Mesothelial cell of epicardium (in vitro differentiated cells): Measurements from ENCODE around the gene SH2D7. TPM values are rescaled to one million over a fixed set of nuclear protein-coding genes. Genes with fewer than 3 reads are reported as not detected.

Experiments
- DNase-seq, 2 experiments: peaks; one replicate each; pipeline ENCODE4 v3.0.0; 2021; ENCODE audit warnings: low spot score in 2 of 2; ENCODE audit not compliant: unreplicated experiment in 2 of 2
- H3K27ac Mint-ChIP-seq: 2 replicates; pipeline ENCODE4 v1.8.0; 2021; ENCODE audit warnings: mixed read lengths
- H3K27me3 Mint-ChIP-seq: 2 replicates; pipeline ENCODE4 v1.8.0; 2021; ENCODE audit warnings: low read depth, mixed read lengths
- H3K36me3 Mint-ChIP-seq: 2 replicates; pipeline ENCODE4 v1.8.0; 2021; ENCODE audit warnings: mixed read lengths
- H3K4me1 Mint-ChIP-seq: 2 replicates; pipeline ENCODE4 v1.8.0; 2021; ENCODE audit warnings: mixed read lengths
- H3K4me3 Mint-ChIP-seq: 2 replicates; pipeline ENCODE4 v1.8.0; 2021; ENCODE audit warnings: mild to moderate bottlenecking, moderate library complexity, mixed read lengths
- H3K9me3 Mint-ChIP-seq: 2 replicates; pipeline ENCODE4 v1.8.0; 2021; ENCODE audit warnings: mixed read lengths
- total RNA-seq: library from RNA; stranded (reverse); gene quantifications from 3 replicates; pipeline ENCODE4 v1.2.1, GENCODE V29; 2021
- TF ChIP-seq, protein P1 (sequence below): fragments of 200-600 bp; sonication (generic); IDR thresholded peaks from one replicate; pipeline ENCODE4 v1.5.0; 2021; ENCODE audit warnings: antibody characterized with exemption; ENCODE audit not compliant: unreplicated experiment

SH2D7 gene
- total RNA-seq, 1 donor from 2014 or later: not detected

DNA sequence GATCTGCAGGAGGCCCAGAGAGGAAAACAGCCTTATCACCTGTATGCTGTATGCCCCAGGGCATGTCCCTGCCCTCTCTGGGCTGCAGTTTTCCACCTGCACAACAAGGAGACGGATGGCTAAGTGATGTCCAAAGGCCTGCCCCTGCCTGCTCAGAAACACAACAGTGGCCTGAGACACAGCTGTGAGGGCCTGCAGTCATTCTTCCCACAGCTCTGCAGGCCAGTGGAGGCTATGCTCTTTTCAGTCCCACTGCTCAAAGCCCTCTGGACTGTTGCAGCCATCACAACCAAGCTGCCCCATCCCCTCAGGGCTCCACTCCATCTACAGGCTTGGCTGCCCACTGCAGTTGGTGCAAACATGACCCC is 9.6 kb upstream of the SH2D7 start:
- H3K27me3 Mint-ChIP-seq: no peaks in the 10 kb centered on the region
- no peak overlapping the region for H3K4me3 Mint-ChIP-seq
- no peak for DNase-seq
- no peak overlapping the region for H3K27ac Mint-ChIP-seq
- H3K4me1 Mint-ChIP-seq: peaks cover 7% of the 10 kb centered on the region
- no peaks in the 10 kb centered on the region for H3K9me3 Mint-ChIP-seq
- H3K36me3 Mint-ChIP-seq: no peaks in the 10 kb centered on the region
- TF ChIP-seq, protein P1, sequence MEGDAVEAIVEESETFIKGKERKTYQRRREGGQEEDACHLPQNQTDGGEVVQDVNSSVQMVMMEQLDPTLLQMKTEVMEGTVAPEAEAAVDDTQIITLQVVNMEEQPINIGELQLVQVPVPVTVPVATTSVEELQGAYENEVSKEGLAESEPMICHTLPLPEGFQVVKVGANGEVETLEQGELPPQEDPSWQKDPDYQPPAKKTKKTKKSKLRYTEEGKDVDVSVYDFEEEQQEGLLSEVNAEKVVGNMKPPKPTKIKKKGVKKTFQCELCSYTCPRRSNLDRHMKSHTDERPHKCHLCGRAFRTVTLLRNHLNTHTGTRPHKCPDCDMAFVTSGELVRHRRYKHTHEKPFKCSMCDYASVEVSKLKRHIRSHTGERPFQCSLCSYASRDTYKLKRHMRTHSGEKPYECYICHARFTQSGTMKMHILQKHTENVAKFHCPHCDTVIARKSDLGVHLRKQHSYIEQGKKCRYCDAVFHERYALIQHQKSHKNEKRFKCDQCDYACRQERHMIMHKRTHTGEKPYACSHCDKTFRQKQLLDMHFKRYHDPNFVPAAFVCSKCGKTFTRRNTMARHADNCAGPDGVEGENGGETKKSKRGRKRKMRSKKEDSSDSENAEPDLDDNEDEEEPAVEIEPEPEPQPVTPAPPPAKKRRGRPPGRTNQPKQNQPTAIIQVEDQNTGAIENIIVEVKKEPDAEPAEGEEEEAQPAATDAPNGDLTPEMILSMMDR: no peak

DNA sequence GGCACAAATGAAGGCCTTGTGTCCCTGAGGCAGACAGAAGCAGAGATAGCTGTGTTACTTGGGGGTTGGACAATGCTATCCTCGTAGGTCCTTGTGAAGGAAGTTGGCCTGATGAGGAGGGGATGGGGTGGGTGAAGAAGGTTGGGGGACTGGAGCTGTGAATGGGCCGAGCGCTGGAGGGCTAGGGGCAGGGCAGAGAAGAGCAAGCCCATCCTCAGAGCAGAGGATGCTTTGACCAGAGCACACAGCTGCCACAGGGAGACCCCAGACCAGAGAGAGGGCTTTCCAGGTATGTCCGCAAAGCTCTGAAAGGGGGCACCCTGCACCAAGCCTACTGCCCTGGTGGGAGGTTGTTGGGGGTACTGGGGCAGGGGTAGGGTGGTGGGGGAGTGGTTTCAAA is 9.2 kb upstream of the SH2D7 start:
- Mint-ChIP-seq H3K27me3 (no peaks in the 10 kb centered on the region), H3K4me3 (no peak overlapping the region), H3K9me3 (no peaks in the 10 kb centered on the region), H3K27ac (no peak overlapping the region), H3K4me1 (peaks cover 3% of the 10 kb centered on the region), H3K36me3 (no peaks in the 10 kb centered on the region)
- DNase-seq: no peak
- TF ChIP-seq, protein P1: no peak

DNA sequence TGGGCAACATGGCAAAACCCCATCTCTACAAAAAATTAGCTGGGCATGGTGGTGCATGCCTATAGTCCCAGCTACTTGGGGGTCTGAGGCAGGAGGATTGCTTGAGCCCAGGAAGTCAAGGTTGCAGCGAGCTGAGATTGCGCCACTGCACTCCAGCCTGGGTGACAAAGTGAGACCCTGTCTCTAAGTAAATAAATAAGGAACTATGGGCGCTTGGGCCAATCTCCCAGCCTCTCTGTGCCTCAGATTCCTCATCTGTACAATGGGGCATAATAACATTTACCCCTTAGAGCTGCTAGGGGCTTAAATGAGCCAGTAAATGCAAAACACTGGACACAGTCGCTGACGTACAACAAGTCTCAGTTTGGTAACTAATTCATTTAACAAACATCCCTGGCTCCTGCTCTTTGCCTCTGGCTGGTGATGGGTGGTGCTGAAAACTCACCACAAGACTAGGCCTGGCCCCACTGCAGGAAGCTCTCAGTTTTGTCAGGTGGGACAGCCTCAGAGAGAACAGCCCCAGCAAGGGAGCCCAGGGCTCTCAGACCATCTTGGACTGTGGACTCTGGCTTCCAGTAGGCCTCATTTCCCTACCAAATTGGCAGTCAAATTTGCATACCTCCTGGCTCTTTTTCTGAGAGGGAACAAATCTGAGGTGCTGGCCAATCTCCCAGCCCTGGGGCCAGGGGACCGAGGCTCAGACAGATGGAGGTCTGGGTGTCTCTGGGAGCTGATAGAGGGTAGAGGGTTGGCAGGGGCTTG is 8.5 kb upstream of the SH2D7 start:
- H3K9me3 Mint-ChIP-seq: no peaks in the 10 kb centered on the region
- DNase-seq: no peak
- H3K4me3 Mint-ChIP-seq: no peak overlapping the region
- peaks cover 3% of the 10 kb centered on the region for H3K4me1 Mint-ChIP-seq
- H3K27me3 Mint-ChIP-seq: no peaks in the 10 kb centered on the region
- no peak overlapping the region for H3K27ac Mint-ChIP-seq
- no peaks in the 10 kb centered on the region for H3K36me3 Mint-ChIP-seq
- TF ChIP-seq, protein P1: no peak

DNA sequence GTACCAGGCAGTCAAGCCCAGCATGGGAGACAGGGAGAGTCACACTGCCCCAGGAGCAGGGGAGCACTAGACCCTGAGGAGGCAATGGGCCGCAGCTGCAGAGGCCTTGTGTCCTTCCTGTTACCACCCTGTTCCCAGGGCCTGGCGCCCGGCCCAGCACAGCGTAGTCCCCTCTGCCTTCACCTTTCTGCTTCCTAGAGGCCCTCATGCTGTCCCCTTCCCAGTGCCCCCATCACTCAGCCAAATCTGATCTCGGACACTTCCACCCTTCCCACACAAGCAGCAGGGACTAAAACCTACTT is 8.0 kb upstream of the SH2D7 start:
- Mint-ChIP-seq H3K36me3 (no peaks in the 10 kb centered on the region), H3K4me1 (peaks cover 3% of the 10 kb centered on the region), H3K4me3 (no peak overlapping the region), H3K27me3 (no peaks in the 10 kb centered on the region), H3K9me3 (no peaks in the 10 kb centered on the region), H3K27ac (no peak overlapping the region)
- DNase-seq: no peak
- TF ChIP-seq, protein P1: no peak

DNA sequence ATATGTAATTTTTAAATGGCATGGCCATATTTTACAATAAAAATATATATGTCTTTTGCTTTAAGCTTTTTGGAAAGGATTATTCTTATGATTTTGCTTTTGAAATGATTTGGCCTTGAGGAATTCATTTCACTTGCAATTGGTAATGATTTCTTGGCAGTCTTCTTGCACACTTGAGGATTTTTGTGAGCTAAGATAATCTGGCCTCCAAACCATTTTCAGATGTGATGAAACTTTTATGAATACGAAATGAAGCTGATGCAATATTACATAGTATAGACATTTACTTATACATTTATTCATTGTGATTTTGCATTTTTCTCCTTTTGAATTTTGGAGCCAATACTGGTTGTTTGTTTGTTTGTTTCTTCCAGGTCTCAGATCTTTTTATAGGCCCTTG is 6.4 kb upstream of the SH2D7 start:
- no peak for DNase-seq
- Mint-ChIP-seq H3K27me3 (no peaks in the 10 kb centered on the region), H3K4me1 (peaks cover 5% of the 10 kb centered on the region), H3K9me3 (no peaks in the 10 kb centered on the region), H3K4me3 (no peak overlapping the region), H3K36me3 (no peaks in the 10 kb centered on the region), H3K27ac (no peak overlapping the region)
- TF ChIP-seq, protein P1: no peak
